ENCODE data around the gene RBCK1.

RBCK1 gene

DNA sequence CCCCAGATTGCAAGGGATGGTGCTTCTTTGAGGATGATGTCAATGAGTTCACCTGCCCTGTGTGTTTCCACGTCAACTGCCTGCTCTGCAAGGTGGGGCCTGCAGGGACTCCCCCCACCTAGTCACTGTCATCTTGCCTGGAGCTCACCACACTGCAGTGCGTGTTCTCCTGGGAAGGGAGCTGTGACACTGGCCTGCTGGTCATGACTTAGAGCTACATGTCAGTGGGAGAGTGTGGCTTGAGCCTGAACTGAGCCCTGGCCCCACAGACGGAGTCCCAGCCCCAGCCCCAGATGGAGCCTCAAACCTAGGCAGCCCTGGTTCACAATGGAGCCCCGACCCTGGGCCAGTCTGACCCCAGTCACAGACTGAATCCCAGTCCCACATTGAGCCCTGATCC is 19.3 kb downstream of the RBCK1 start:
- H3K27ac ChIP-seq (ENCODE audit: low read length): no peak overlapping the region
- H2AFZ ChIP-seq (ENCODE audit: low read depth, low read length): no peak overlapping the region
- H3K9ac ChIP-seq (ENCODE audit: low read depth, low read length): no peak overlapping the region
- no peak for DNase-seq
- H3K27me3 ChIP-seq (ENCODE audit: insufficient read depth, low read length, poor library complexity): no peaks in the 10 kb centered on the region
- TF ChIP-seq, protein P1, sequence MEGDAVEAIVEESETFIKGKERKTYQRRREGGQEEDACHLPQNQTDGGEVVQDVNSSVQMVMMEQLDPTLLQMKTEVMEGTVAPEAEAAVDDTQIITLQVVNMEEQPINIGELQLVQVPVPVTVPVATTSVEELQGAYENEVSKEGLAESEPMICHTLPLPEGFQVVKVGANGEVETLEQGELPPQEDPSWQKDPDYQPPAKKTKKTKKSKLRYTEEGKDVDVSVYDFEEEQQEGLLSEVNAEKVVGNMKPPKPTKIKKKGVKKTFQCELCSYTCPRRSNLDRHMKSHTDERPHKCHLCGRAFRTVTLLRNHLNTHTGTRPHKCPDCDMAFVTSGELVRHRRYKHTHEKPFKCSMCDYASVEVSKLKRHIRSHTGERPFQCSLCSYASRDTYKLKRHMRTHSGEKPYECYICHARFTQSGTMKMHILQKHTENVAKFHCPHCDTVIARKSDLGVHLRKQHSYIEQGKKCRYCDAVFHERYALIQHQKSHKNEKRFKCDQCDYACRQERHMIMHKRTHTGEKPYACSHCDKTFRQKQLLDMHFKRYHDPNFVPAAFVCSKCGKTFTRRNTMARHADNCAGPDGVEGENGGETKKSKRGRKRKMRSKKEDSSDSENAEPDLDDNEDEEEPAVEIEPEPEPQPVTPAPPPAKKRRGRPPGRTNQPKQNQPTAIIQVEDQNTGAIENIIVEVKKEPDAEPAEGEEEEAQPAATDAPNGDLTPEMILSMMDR (IDR thresholded peaks at IDR 0.05; ENCODE audit: borderline replicate concordance, extremely low read depth, low read length, poor library complexity, severe bottlenecking): no peak
- H3K4me1 ChIP-seq (ENCODE audit: insufficient read depth, low read length): no peaks in the 10 kb centered on the region
- 0 out of 2 replicates have a peak, but pooled peaks cover 3% of the 10 kb centered on the region for H4K20me1 ChIP-seq (ENCODE audit: insufficient read depth, low read length)
- H3K4me2 ChIP-seq (ENCODE audit: insufficient read depth, low read length): no peak overlapping the region
- peaks cover 72% of the 10 kb centered on the region for H3K36me3 ChIP-seq (ENCODE audit: insufficient read depth, low read length)
- no peaks in the 10 kb centered on the region for H3K9me3 ChIP-seq (ENCODE audit: insufficient read depth, low read length, severe bottlenecking)
- no peak overlapping the region for H3K4me3 ChIP-seq (ENCODE audit: low read depth in 1 of 2, low read length in 2 of 2)
- H3K79me2 ChIP-seq (ENCODE audit: insufficient read depth, low read length): no peaks in the 10 kb centered on the region
- no peak for ATAC-seq (ENCODE audit: insufficient read depth, low read depth)

DNA sequence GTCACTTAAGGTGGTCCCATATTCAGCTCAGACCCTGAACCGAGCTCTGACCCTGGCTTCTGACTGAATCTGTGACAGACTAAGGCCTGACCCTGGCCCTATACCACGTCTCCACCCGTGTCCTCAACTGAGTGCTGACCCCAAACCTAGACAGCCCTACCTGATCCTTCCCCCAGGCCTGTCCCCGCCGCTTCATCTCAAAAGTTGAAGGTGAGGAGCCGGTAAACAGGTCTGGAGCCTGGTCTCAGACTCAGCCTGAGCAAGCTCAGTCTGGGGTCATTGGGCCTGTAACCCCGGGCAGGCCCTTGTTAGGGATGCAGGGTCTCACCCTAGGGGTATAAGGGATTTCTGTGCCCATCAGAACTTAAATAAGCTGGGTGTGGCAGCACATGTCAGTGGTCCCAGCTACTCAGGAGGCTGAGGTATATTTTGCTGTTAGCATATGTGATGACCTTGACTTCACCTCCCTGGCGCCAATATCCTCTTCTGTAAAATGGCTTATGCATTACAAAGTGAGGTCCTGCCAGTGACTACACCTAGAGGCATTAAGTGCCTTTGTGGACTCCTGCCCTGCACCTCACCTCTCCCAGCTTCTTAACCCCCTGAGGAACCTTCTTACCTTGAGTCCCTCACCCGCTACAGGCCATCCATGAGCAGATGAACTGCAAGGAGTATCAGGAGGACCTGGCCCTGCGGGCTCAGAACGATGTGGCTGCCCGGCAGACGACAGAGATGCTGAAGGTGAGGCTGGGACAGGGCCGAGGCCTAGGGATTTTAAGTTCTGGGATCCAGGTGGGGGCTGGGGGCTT is 20.0 kb downstream of the RBCK1 start:
- TF ChIP-seq, protein P1 (IDR thresholded peaks at IDR 0.05; ENCODE audit: borderline replicate concordance, extremely low read depth, low read length, poor library complexity, severe bottlenecking): no peak
- no peak for TF ChIP-seq EZH2 (IDR thresholded peaks at IDR 0.05; ENCODE audit: borderline replicate concordance, low read depth, low read length, severe bottlenecking)
- ATAC-seq (ENCODE audit: insufficient read depth, low read depth) (no peak), DNase-seq (no peak)
- Histone ChIP-seq H3K4me1 (ENCODE audit: insufficient read depth, low read length) (no peaks in the 10 kb centered on the region), H3K4me3 (ENCODE audit: low read depth in 1 of 2, low read length in 2 of 2) (no peak overlapping the region), H3K79me2 (ENCODE audit: insufficient read depth, low read length) (no peaks in the 10 kb centered on the region), H3K9ac (ENCODE audit: low read depth, low read length) (no peak overlapping the region), H2AFZ (ENCODE audit: low read depth, low read length) (no peak overlapping the region), H3K36me3 (ENCODE audit: insufficient read depth, low read length) (peaks cover 72% of the 10 kb centered on the region), H4K20me1 (ENCODE audit: insufficient read depth, low read length) (0 out of 2 replicates have a peak, but pooled peaks cover 3% of the 10 kb centered on the region), H3K27ac (ENCODE audit: low read length) (no peak overlapping the region), H3K9me3 (ENCODE audit: insufficient read depth, low read length, severe bottlenecking) (no peaks in the 10 kb centered on the region), H3K4me2 (ENCODE audit: insufficient read depth, low read length) (no peak overlapping the region), H3K27me3 (ENCODE audit: insufficient read depth, low read length, poor library complexity) (no peaks in the 10 kb centered on the region)

DNA sequence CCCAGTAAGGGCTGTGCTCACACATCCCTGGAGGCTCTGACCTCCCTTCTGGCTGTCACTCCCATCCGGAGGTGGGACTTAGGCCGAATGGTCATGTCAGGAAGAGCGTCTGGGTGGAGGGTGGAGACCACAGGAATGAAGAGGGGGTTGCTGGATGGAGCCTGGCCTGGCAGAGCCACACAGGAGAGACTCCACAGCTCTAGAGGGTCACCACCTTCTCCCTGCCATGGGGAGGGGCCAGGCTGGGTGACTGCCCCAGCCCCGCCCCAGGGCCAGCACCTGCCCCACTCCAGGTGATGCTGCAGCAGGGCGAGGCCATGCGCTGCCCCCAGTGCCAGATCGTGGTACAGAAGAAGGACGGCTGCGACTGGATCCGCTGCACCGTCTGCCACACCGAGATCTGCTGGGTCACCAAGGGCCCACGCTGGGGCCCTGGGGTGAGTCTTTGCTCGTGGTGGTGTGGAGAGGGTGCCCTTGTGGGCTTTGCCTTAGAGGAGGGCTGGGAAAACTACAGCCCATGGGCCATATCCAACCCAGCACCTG is 20.6 kb downstream of the RBCK1 start:
- H3K27me3 ChIP-seq (ENCODE audit: insufficient read depth, low read length, poor library complexity): no peaks in the 10 kb centered on the region
- H3K36me3 ChIP-seq (ENCODE audit: insufficient read depth, low read length): peaks cover 74% of the 10 kb centered on the region
- no peaks in the 10 kb centered on the region for H3K4me1 ChIP-seq (ENCODE audit: insufficient read depth, low read length)
- no peak for DNase-seq
- no peak for ATAC-seq (ENCODE audit: insufficient read depth, low read depth)
- H3K4me3 ChIP-seq (ENCODE audit: low read depth in 1 of 2, low read length in 2 of 2): no peak overlapping the region
- H3K79me2 ChIP-seq (ENCODE audit: insufficient read depth, low read length): no peaks in the 10 kb centered on the region
- TF ChIP-seq EZH2 (IDR thresholded peaks at IDR 0.05; ENCODE audit: borderline replicate concordance, low read depth, low read length, severe bottlenecking): no peak
- TF ChIP-seq, protein P1 (IDR thresholded peaks at IDR 0.05; ENCODE audit: borderline replicate concordance, extremely low read depth, low read length, poor library complexity, severe bottlenecking): peak; percentile 27
- no peak overlapping the region for H3K9ac ChIP-seq (ENCODE audit: low read depth, low read length)
- no peak overlapping the region for H3K27ac ChIP-seq (ENCODE audit: low read length)
- no peak overlapping the region for H3K4me2 ChIP-seq (ENCODE audit: insufficient read depth, low read length)
- 0 out of 2 replicates have a peak, but pooled peaks cover 3% of the 10 kb centered on the region for H4K20me1 ChIP-seq (ENCODE audit: insufficient read depth, low read length)
- no peak overlapping the region for H2AFZ ChIP-seq (ENCODE audit: low read depth, low read length)
- H3K9me3 ChIP-seq (ENCODE audit: insufficient read depth, low read length, severe bottlenecking): no peaks in the 10 kb centered on the region

Measured in DND-41 (cell line).